Measurements from ENCODE around the gene OR51G2. TPM values are rescaled to one million over a fixed set of nuclear protein-coding genes. Genes with fewer than 3 reads are reported as not detected.

The OR51G2 gene
- total RNA-seq, 6 donors from 2014 or later, result not detected

DNA sequence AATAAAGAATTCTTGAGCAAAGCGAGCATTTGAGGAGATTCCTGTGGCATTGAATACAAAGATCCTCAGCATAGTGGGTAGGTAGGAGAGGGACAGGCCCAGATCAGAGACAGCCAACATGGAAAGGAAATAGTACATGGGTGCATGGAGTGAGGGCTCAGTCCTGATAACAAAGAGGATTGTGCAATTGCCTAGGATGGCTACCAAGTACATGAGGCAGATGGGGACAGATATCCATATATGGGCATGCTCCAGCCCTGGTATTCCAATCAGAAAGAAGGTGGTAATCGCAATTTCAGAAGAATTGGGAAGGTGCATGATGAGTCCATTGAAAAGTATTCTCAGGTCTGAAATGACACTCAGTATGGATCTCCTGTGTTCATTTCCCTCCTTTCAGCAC lies 28.9 kb downstream of the OR51G2 start:
- TF ChIP-seq EP300 (IDR thresholded peaks at IDR 0.05) (no peak), POLR2A (IDR thresholded peaks at IDR 0.05) (no peak), POLR2AphosphoS5 (IDR thresholded peaks at IDR 0.05) (no peak)
- TF ChIP-seq, protein P1, sequence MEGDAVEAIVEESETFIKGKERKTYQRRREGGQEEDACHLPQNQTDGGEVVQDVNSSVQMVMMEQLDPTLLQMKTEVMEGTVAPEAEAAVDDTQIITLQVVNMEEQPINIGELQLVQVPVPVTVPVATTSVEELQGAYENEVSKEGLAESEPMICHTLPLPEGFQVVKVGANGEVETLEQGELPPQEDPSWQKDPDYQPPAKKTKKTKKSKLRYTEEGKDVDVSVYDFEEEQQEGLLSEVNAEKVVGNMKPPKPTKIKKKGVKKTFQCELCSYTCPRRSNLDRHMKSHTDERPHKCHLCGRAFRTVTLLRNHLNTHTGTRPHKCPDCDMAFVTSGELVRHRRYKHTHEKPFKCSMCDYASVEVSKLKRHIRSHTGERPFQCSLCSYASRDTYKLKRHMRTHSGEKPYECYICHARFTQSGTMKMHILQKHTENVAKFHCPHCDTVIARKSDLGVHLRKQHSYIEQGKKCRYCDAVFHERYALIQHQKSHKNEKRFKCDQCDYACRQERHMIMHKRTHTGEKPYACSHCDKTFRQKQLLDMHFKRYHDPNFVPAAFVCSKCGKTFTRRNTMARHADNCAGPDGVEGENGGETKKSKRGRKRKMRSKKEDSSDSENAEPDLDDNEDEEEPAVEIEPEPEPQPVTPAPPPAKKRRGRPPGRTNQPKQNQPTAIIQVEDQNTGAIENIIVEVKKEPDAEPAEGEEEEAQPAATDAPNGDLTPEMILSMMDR (IDR thresholded peaks at IDR 0.05), result no peak
- H3K9me3 ChIP-seq, result no peaks in the 10 kb centered on the region
- H3K4me1 ChIP-seq, result no peaks in the 10 kb centered on the region
- ATAC-seq (ENCODE audit: low FRiP score in 2 of 2) (no peak), DNase-seq (no peak)
- no peak overlapping the region for H3K27ac ChIP-seq
- no peak overlapping the region for H3K4me3 ChIP-seq
- no peaks in the 10 kb centered on the region for H3K36me3 ChIP-seq
- no peaks in the 10 kb centered on the region for H3K27me3 ChIP-seq
- WGBS, 2 donors, result 79 to 85% methylated on average over 2 of the region's 2 CpGs

DNA sequence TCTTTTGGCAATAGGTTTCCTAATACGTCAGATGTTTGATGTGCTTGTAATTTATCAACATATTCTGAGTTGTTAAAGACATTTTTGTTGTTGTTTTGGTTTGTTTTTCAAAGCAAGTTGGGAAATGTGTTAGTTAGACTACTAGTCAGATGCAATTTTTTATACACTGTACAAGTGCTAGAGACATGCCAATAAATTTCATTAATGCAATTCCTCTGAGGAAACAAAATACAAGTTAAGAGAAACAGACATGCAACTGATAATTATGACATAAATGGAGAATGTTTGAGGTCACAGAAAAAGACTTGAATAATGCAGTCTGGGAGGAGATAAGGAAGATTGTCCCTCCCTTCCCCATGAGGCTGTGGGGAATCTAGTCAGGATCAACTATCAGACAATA lies 31.6 kb downstream of the OR51G2 start:
- DNase-seq (no peak), ATAC-seq (ENCODE audit: low FRiP score in 2 of 2) (no peak)
- Histone ChIP-seq H3K27me3 (no peaks in the 10 kb centered on the region), H3K27ac (no peak overlapping the region), H3K4me3 (no peak overlapping the region), H3K4me1 (no peaks in the 10 kb centered on the region), H3K9me3 (no peaks in the 10 kb centered on the region), H3K36me3 (no peaks in the 10 kb centered on the region)
- 0 to 3% methylated on average over 1 of the region's 1 CpG for WGBS, 2 donors
- no peak for TF ChIP-seq EP300 (IDR thresholded peaks at IDR 0.05)
- TF ChIP-seq POLR2AphosphoS5 (IDR thresholded peaks at IDR 0.05), result no peak
- TF ChIP-seq POLR2A (IDR thresholded peaks at IDR 0.05), result no peak
- TF ChIP-seq, protein P1 (IDR thresholded peaks at IDR 0.05), result no peak

DNA sequence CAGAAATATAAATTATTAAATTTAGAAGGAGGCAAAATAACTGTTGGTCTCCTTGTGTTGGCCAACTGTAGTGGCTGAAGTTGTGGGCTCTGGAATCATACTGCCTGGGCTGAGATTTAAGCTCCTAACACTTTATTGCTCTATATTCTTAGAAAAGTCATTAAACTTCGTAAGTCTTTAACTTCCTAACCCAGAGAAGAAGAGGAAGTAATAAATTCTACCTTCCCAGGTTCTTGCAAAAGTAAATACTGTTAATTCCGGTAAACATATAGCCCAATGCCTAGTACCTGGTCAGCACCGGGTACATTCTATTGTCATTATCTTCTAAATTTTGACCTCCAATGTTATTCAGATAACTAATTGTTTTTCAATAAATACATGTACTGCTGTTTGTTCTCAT lies 33.0 kb downstream of the OR51G2 start:
- H3K27me3 ChIP-seq, result no peaks in the 10 kb centered on the region
- H3K4me1 ChIP-seq, result no peaks in the 10 kb centered on the region
- H3K9me3 ChIP-seq, result no peaks in the 10 kb centered on the region
- TF ChIP-seq EP300 (IDR thresholded peaks at IDR 0.05) (no peak), POLR2A (IDR thresholded peaks at IDR 0.05) (no peak), POLR2AphosphoS5 (IDR thresholded peaks at IDR 0.05) (no peak)
- TF ChIP-seq, protein P1 (IDR thresholded peaks at IDR 0.05), result no peak
- ATAC-seq (ENCODE audit: low FRiP score in 2 of 2) (no peak), DNase-seq (no peak)
- no peak overlapping the region for H3K4me3 ChIP-seq
- H3K36me3 ChIP-seq, result no peaks in the 10 kb centered on the region
- H3K27ac ChIP-seq, result no peak overlapping the region
- WGBS, 2 donors, result 55 to 71% methylated on average over 3 of the region's 3 CpGs

- Histone ChIP-seq H3K27ac (no peak overlapping the region), H3K4me3 (no peak overlapping the region), H3K4me1 (no peaks in the 10 kb centered on the region), H3K36me3 (no peaks in the 10 kb centered on the region), H3K9me3 (no peaks in the 10 kb centered on the region), H3K27me3 (no peaks in the 10 kb centered on the region)
- TF ChIP-seq POLR2A (IDR thresholded peaks at IDR 0.05) (no peak), POLR2AphosphoS5 (IDR thresholded peaks at IDR 0.05) (no peak), EP300 (IDR thresholded peaks at IDR 0.05) (no peak)
- TF ChIP-seq, protein P1 (IDR thresholded peaks at IDR 0.05), result no peak
- 83 to 87% methylated on average over 3 of the region's 3 CpGs for WGBS, 2 donors
- ATAC-seq (ENCODE audit: low FRiP score in 2 of 2) (no peak), DNase-seq (no peak)
Observed at GRCh38 chr11:4884361-4884760, 34.8 kb downstream of the OR51G2 start.

- DNase-seq, result no peak
- Histone ChIP-seq H3K27ac (no peak overlapping the region), H3K36me3 (no peaks in the 10 kb centered on the region), H3K9me3 (no peaks in the 10 kb centered on the region), H3K4me3 (no peak overlapping the region), H3K27me3 (no peaks in the 10 kb centered on the region), H3K4me1 (no peaks in the 10 kb centered on the region)
- 75 to 80% methylated on average over 5 of the region's 5 CpGs for WGBS, 2 donors
- no peak for ATAC-seq (ENCODE audit: low FRiP score in 2 of 2)
- no peak for TF ChIP-seq POLR2AphosphoS5 (IDR thresholded peaks at IDR 0.05)
- TF ChIP-seq EP300 (IDR thresholded peaks at IDR 0.05), result no peak
- TF ChIP-seq, protein P1 (IDR thresholded peaks at IDR 0.05), result no peak
- no peak for TF ChIP-seq POLR2A (IDR thresholded peaks at IDR 0.05)
Observed at GRCh38 chr11:4882543-4882942, 36.6 kb downstream of the OR51G2 start.

All from upper lobe of left lung (tissue), 6 donors.